HG03064 (cell line): ENCODE measurements around the gene GAD2.

ENCODE experiments used
- ATAC-seq: cut with Tn5 transposase; IDR thresholded peaks from one replicate; pipeline ENCODE4 v1.9.1; 2021; ENCODE audit warnings: low read depth; ENCODE audit not compliant: unreplicated experiment

Gene GAD2

DNA sequence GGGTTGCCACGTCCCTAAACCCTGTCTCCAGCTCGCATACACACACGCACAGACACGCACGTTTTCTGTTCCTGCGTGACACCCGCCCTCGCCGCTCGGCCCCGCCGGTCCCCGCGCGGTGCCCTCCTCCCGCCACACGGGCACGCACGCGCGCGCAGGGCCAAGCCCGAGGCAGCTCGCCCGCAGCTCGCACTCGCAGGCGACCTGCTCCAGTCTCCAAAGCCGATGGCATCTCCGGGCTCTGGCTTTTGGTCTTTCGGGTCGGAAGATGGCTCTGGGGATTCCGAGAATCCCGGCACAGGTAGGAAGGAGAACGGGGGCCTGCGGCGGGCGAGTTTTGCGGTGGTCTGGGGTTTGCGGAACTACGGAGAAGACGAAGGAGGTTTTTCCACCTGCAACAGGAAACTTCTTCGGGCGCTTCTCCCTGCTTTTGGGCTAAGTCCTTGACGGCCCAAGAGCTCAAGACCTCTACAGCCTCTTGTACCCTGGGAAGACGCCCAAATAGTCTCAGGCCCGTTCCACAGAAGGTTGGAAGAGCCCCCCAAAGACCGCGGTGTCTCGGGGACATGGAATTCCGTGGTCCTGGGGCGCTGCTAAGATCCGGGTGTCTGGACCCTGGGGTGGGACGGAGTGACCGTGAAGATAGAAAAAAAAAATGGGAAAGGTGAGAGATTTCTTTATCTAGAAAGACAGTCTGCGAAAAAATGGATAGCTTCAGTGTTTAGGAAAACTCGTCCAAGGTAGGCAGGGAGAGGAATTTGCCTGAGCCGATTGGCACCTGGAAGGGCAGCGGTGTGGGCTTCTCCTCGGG lies at the start of gene GAD2:
TSS of gene GAD2 (plus strand) at position 190 of the 811 bp plus-strand sequence. CDS start at position 226, 36 bp downstream.
- no peak for ATAC-seq

DNA sequence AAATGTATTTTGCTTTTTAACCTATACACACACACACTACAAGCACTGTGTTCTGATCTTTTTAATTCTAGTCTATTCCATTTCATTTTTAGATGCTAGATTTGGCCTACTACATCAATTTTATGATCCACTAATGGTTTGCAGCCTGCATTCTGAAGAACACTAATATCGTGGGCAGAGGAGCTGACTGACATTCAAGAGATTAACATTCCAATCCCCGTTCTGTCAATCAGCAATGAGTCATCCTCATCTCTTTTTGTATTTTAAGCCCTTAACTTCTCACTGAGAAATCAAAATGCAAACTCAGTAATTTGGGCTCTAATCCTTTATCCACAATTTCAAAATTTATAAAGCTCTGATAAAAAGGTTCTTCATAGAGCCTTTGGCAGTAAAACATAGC lies 47.1 kb upstream of the GAD2 start:
- ATAC-seq, result no peak

DNA sequence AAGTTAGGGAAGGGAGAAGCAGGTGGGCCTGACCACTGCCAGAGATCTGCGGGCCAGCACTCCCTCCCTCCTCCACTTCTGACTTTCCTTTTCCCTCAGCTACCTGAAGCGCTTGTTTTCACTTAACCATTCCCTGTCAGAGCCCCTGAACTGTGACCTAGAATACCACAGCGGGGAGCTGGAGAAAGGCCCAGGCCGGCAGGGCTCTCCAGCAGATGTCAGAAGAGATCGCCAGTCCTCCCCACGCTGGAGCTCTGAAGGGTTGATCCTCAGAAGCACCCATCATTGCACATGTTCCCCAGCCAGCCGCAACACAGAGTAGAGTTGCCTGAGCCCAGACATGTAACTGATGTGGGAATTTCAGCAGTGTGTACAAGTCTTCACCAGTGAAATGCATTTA lies 44.4 kb upstream of the GAD2 start:
- no peak for ATAC-seq

DNA sequence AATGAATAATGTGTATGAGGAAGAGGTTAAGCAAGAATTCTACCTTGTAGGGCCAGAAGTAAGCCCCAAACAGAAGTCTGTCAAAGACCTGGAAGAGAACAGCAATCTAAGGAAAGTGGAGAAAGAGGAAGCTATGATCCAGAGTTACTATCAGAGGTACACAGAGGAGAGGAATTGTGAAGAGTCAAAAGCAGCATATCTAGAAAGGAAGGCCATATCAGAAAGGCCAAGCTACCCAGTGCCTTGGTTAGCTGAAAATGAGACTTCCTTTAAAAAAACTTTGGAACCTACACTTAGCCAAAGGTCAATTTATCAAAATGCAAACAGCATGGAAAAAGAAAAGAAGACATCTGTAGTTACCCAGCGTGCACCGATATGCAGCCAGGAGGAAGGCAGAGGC lies 42.7 kb upstream of the GAD2 start:
- no peak for ATAC-seq

GRCh38 chr10:26177341-26177740 lies 39.2 kb upstream of the GAD2 start:
- ATAC-seq, result no peak

DNA sequence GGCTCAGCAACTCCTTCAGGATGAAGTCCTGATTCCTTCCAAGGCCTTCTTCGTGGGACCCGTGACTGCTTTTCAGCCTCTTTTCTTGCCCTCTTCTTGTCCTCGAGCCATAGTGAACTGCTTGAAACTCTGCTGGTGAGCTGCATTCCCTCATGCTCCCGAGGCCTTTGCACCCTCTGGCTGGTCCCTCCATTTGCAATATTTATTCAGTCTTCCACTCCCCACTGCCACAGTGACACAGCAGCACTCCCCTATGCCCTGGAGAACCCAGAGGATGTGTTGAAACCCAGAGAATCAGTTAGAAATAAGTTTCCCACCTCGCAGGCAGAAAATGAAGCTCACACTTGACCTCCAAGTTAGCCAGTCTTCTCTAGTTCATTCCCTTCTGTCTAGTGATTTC lies 22.3 kb upstream of the GAD2 start:
- ATAC-seq, result no peak

DNA sequence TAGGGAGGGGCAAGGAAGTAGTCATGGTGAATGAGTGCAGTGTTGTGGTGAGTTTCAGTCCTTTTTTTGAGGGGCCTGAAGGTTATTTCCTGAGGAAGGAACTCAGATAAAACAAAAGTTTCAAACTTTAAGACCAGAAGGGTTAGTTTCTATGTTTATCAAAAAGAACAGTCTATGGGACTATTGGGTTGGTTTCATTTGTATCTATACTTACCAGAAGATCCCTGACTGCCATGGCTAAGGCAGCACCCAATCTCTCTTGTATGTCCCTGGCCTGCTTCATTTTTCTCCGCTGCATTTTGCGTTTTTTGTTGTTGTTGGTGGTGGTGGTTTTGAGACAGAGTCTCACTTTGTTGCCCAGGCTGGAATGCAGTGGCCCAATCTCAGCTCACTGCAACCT lies 19.3 kb upstream of the GAD2 start:
- no peak for ATAC-seq

DNA sequence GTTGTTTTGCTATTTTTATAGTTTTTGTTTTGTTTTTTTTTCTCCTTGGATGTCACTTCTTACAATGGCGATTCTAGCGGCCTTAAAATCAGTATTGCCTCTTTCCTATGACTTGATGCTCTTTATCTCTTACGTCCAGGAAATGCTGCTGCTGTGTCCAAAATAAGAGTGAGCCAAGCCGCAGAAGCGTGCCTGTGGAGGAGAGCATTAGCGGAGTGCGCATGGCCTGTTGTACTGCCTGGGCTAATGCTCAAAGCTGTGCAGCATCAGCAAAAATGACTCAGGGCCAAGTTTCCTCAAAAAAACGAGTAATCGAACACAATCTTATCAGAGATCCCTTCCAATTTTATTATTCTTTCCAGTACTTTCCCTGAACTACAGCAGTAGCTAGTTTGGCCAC lies 18.5 kb upstream of the GAD2 start:
- no peak for ATAC-seq

DNA sequence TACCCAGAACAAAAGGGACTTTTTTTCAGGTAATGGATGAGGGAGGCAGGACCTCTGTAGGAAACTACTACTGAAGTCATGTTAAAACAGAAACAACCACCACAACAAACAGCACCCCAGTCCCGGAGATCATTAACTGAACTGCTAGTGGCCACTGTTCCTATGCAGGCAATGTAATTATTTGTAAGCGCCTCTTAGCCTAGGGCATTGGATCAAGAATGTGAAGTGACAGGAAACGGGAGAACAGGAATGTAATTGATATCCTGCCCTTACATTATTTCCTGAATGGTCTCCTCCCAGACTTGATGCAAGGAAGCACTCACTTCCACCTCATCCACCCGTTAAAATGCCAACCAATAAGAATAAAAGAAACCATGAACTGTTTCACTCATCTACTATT lies 16.7 kb upstream of the GAD2 start:
- ATAC-seq, result no peak

DNA sequence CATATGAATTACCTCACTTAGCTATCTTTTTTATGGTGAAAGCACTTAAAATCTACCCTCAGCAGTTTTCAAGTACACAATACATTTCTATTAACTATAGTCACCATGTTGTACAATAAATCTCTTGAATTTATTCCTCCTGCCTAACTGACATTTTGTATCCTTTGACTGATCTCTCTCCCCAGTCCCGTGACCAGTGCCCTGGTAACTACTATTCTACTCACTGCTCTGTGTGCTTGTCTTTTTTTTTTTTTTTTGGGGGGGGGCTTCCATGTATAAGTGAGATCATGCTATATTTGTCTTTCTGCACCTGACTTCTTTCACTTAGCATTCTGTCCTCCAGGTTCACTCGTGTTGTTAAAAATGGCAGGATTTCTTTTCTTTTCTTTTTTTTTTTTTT lies 11.4 kb upstream of the GAD2 start:
- ATAC-seq, result no peak

DNA sequence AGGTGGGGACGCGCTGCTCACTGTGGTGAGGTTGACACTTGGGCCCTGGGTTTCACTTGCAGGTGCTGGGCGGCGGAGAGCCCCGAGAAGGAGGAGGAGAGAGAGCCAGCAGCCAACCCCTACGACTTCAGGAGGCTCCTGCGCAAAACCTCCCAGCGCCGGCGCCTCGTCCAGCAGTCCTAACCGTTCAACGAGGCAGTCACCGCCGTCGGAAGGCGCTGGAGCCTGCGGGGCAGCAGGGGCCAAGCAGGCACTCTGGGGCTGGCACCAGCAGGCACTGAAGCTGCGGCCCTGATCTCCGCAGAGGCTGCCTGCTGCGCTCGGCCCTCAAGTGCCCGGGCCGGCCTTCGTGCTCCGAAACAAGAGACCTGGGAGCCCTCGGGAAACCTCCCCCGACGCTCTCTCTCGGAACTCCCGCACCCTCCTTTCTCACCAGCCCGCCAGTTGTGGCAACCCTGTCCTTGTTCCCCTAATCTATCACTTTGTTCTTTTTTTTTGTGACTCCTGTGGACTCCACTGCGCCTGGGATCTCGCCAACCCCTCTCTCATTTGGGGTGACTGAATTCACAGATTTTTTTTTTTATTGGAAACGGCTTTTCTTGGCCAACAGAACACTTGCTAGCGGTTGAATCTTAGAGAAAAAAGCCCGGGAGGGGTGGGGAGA lies 4.7 kb upstream of the GAD2 start:
- no peak for ATAC-seq

DNA sequence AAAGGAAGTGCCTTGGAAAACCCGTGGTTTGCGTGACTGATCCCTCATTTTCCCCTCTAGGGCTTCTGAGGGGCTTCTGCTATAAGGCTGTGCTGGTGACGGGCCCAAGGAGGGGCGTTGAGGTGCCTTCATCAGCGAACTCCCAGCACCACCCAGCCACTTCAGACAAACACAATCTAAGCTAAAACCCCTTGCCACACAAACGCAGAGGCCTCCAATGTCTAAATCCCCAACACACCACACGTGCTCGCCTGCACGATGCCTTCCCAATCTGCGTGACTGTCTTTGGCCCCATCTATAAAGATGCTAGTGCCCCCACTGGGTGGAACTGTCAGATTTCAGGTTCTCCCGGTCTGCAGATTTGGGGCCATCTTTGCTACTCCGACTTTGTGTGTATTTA lies 4.1 kb upstream of the GAD2 start:
- no peak for ATAC-seq

GRCh38 chr10:26213157-26213800 lies 3.3 kb upstream of the GAD2 start:
- no peak for ATAC-seq

DNA sequence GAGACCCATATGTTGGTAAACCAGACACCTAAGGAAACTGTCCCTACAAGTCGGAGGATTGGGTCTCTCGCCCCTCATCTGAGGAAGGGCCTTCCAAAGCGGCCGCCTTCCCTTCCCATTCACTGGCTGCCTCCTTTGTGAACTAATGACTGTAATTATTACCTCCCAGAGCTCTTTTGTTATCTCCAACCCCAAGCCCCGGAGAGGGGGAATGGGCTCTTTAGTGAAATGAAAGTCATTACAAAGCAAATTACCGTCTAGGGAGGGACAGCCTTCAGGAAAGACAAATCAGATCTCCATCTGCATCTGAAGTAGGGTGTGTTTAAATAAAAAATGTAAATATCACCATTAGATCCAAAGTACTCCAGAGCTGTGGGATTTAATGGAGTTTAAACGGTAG lies 2.6 kb upstream of the GAD2 start:
- no peak for ATAC-seq

DNA sequence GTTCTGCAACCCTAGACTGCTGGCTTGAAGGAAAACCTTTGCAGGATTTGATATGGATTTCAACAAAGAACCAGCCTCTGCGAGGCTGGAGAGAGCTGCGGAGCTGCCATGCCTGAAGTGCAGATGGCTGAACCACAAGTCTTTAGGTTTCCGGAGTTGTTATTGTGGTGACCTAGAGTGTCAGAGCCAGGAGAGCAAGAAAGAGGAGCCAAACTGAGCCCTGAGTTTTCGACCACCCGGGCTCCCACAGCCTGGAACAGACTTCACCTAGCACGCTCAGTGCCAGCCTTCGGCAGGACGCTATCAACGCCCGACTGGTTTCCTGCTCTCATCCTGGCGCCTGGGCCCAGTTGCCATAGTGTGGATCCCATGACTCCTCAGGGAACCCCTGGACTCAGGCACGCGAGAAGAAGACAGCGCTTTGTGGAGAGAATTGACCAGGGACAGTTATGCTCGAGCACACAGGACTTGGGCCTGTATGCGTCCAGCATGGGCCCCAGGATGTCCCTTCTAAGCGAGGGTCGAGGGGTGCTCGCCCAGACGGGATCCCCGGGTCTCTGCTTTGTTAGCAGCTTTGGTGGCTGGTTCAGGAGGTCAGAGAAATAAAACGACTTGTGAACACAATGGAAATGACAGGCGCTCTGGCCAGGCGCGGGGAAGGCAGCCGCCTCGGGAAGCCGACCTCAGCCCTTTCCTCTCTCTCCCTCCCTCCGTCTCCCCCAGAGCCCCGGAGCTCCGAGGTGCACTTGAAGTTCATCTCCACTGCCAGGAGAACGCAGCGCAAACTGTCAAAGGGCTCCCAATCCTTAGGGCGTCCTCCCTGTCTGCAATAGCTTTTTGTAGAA lies 1.8 kb upstream of the GAD2 start:
- no peak for ATAC-seq

- no peak for ATAC-seq
Measured at GRCh38 chr10:26215396-26215934, 1.1 kb upstream of the GAD2 start.

DNA sequence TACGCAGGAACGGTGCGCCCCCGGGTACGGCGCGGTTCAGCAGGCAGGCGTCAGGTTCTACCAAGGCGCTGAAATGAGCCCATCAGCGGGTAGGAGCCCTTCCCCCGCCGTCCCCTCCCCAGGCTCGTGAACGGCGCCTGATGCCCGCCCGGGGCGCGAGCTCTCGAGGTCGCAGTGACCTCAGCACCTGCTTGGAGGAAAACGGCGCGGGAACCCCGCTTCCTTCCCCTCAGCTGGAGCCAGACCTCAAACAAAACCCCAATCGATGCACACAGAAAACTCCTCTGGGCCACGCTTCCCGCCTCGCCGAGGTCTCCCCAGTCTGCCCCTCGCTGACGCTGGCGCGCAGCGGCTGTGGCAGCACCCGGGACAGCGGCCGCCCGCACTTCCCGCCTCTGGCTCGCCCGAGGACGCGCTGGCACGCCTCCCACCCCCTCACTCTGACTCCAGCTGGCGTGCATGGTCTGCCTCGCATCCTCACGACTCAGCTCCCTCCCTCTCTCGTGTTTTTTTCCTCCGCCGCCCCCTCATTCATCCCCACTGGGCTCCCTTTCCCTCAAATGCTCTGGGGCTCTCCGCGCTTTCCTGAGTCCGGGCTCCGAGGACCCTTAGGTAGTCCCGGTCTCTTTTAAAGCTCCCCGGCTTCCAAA lies 514 bp upstream of the GAD2 start:
- no peak for ATAC-seq

GRCh38 chr10:26217396-26218086 lies 967 bp downstream of the GAD2 start:
- ATAC-seq, result no peak

GRCh38 chr10:26219676-26220075 lies 3.1 kb downstream of the GAD2 start:
- ATAC-seq, result no peak

- ATAC-seq, result no peak
Measured at GRCh38 chr10:26220901-26221300, 4.3 kb downstream of the GAD2 start.
